Activated CD4-positive, alpha-beta memory T cell treated with anti-CD3 and anti-CD28 coated beads for 36 hours (primary cell): ENCODE measurements around the gene CDRT4. TPM values are rescaled to one million over a fixed set of nuclear protein-coding genes. Genes with fewer than 3 reads are reported as not detected.

Experiments
- CTCF ChIA-PET: fragments of 350-600 bp; sonication (Branson Sonifier 250); formaldehyde crosslinking; loops from one replicate; lab custom pipeline; 2021; ENCODE audit warnings: antibody characterized with exemption, inconsistent platforms; lab: Charles Lee
- POLR2A ChIA-PET: fragments of 350-600 bp; sonication (Branson Sonifier 250); formaldehyde crosslinking; loops from one replicate; lab custom pipeline; 2021; ENCODE audit warnings: antibody characterized with exemption; lab: Charles Lee
- DNase-seq: peaks from one replicate; pipeline ENCODE4 v3.0.0-alpha.2; 2020
- H3K27ac Mint-ChIP-seq: one replicate; pipeline ENCODE4 v1.8.0; 2021; ENCODE audit warnings: mixed read lengths
- H3K27me3 Mint-ChIP-seq: one replicate; pipeline ENCODE4 v1.8.0; 2021; ENCODE audit warnings: mixed read lengths
- H3K36me3 Mint-ChIP-seq: one replicate; pipeline ENCODE4 v1.8.0; 2021; ENCODE audit warnings: mixed read lengths
- H3K4me1 Mint-ChIP-seq: one replicate; pipeline ENCODE4 v1.8.0; 2021; ENCODE audit warnings: low read depth, mixed read lengths
- H3K4me3 Mint-ChIP-seq: one replicate; pipeline ENCODE4 v1.8.0; 2021; ENCODE audit warnings: mild to moderate bottlenecking, mixed read lengths
- H3K9me3 Mint-ChIP-seq: one replicate; pipeline ENCODE4 v1.8.0; 2021; ENCODE audit warnings: mixed read lengths
- intact Hi-C: fragments of 100-400 bp; cut with micrococcal nuclease; formaldehyde crosslinking; loops from one replicate; pipeline ENCODE4 v1.15.1; 2023
- total RNA-seq, 2 experiments: library from RNA; stranded (reverse); gene quantifications; one replicate each; pipeline ENCODE4 v1.2.3, GENCODE V29; 2021

CDRT4 gene
- total RNA-seq, 2 experiments from 2014 or later: 5.7 to 6.8 TPM

- Mint-ChIP-seq H3K9me3 (no peaks in the 10 kb centered on the region), H3K4me1 (no peaks in the 10 kb centered on the region), H3K27ac (no peak overlapping the region), H3K36me3 (peaks cover 2% of the 10 kb centered on the region), H3K27me3 (no peaks in the 10 kb centered on the region), H3K4me3 (no peak overlapping the region)
- intact Hi-C loops: no loop called here
- CTCF ChIA-PET: no interaction called here
- POLR2A ChIA-PET: no interaction called here
- DNase-seq: no peak
Measured at GRCh38 chr17:15468126-15468525, 705 bp upstream of the CDRT4 start.

GRCh38 chr17:15466131-15466530 is 1.3 kb downstream of the CDRT4 start:
- POLR2A ChIA-PET: no interaction called here
- CTCF ChIA-PET: no interaction called here
- no peaks in the 10 kb centered on the region for H3K27me3 Mint-ChIP-seq
- no peaks in the 10 kb centered on the region for H3K36me3 Mint-ChIP-seq
- no peak overlapping the region for H3K27ac Mint-ChIP-seq
- H3K4me3 Mint-ChIP-seq: no peak overlapping the region
- no peaks in the 10 kb centered on the region for H3K4me1 Mint-ChIP-seq
- H3K9me3 Mint-ChIP-seq: peaks cover 4% of the 10 kb centered on the region
- no peak for DNase-seq
- intact Hi-C loops: no loop called here

DNA sequence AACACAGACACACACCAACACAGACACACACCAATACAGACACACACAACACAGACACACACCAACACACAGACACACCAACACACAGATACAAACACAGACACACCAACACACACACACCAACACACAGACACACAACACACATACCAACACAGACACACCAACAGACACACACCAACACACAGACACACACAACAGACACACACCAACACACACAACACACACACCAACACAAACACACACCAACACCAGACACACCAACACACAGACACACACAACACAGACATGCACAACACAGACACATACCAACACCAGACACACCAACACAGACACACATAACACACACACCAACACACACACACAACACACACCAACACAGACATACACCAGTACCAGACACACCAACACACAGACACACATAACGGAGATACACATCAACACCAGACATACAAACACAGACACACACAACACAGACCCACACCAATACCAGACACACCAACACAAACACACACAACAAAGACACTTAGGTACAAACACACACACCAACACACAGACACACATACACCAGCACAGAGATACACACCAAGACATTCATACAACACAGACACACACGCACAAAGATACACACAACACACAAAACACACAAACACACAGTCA is 2.2 kb downstream of the CDRT4 start:
- Mint-ChIP-seq H3K9me3 (peaks cover 4% of the 10 kb centered on the region), H3K27me3 (no peaks in the 10 kb centered on the region), H3K4me1 (no peaks in the 10 kb centered on the region), H3K27ac (no peak overlapping the region), H3K4me3 (no peak overlapping the region), H3K36me3 (peaks cover 2% of the 10 kb centered on the region)
- intact Hi-C loops: no loop called here
- CTCF ChIA-PET: no interaction called here
- POLR2A ChIA-PET: no interaction called here
- no peak for DNase-seq

DNA sequence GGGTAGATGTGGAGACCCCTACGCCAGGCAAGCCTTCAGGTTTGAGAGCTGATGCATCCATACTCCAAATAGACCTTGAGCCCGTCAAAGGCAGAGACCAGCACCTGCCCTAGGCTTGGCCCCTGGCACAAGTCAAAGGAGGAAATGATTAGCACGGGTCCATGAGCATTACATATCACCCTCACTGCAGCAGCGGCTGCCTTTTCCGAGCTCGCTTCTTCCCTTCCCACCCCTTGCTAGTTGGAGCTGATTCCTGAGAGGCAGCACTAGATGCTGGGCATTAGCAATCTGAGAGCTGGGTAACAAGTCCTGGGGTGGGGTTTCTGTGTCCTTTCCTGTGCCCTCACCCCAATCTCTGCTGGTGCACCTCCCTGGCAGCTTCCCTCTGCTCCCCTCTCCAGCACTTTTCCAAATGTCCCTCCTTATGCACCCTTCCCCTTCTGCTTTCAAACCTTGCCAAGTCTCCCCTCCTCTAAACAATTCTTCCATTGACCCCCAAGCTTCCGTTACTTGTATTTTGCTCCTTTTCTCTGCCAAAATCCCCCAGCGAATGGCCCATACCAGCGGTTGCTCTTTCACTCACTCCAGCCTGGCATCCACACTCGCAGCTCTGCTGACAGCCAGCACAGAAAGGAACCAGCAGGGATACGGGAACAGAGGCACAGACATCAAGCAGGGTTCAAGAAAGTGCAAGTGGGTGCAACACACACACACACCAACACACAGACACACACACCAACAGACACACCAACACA is 3.0 kb downstream of the CDRT4 start:
- intact Hi-C loops: no loop called here
- H3K36me3 Mint-ChIP-seq: peaks cover 7% of the 10 kb centered on the region
- ChIA-PET POLR2A (no interaction called here), CTCF (no interaction called here)
- DNase-seq: no peak
- no peaks in the 10 kb centered on the region for H3K4me1 Mint-ChIP-seq
- H3K9me3 Mint-ChIP-seq: peaks cover 4% of the 10 kb centered on the region
- H3K4me3 Mint-ChIP-seq: no peak overlapping the region
- no peaks in the 10 kb centered on the region for H3K27me3 Mint-ChIP-seq
- no peak overlapping the region for H3K27ac Mint-ChIP-seq

GRCh38 chr17:15462976-15463772 is 4.2 kb downstream of the CDRT4 start:
- Mint-ChIP-seq H3K4me3 (no peak overlapping the region), H3K9me3 (peaks cover 4% of the 10 kb centered on the region), H3K27ac (no peak overlapping the region), H3K27me3 (no peaks in the 10 kb centered on the region), H3K36me3 (peaks cover 9% of the 10 kb centered on the region), H3K4me1 (no peaks in the 10 kb centered on the region)
- DNase-seq: no peak
- intact Hi-C loops: no loop called here
- ChIA-PET CTCF (no interaction called here), POLR2A (no interaction called here)

- intact Hi-C loops: no loop called here
- DNase-seq: no peak
- H3K4me1 Mint-ChIP-seq: no peaks in the 10 kb centered on the region
- H3K36me3 Mint-ChIP-seq: peaks cover 39% of the 10 kb centered on the region
- POLR2A ChIA-PET: no interaction called here
- H3K27me3 Mint-ChIP-seq: no peaks in the 10 kb centered on the region
- CTCF ChIA-PET: no interaction called here
- H3K4me3 Mint-ChIP-seq: no peak overlapping the region
- no peak overlapping the region for H3K27ac Mint-ChIP-seq
- H3K9me3 Mint-ChIP-seq: peaks cover 20% of the 10 kb centered on the region
Measured at GRCh38 chr17:15457723-15458094, 9.7 kb downstream of the CDRT4 start.

- no peak overlapping the region for H3K4me3 Mint-ChIP-seq
- H3K9me3 Mint-ChIP-seq: peaks cover 16% of the 10 kb centered on the region
- no peak for DNase-seq
- no peaks in the 10 kb centered on the region for H3K4me1 Mint-ChIP-seq
- POLR2A ChIA-PET: no interaction called here
- H3K27me3 Mint-ChIP-seq: no peaks in the 10 kb centered on the region
- peaks cover 39% of the 10 kb centered on the region for H3K36me3 Mint-ChIP-seq
- intact Hi-C loops: no loop called here
- H3K27ac Mint-ChIP-seq: no peak overlapping the region
- CTCF ChIA-PET: no interaction called here
Measured at GRCh38 chr17:15456972-15457722, 10.3 kb downstream of the CDRT4 start.

- intact Hi-C loops: no loop called here
- CTCF ChIA-PET: no interaction called here
- H3K9me3 Mint-ChIP-seq: peaks cover 16% of the 10 kb centered on the region
Measured at GRCh38 chr17:15456496-15456895, 10.9 kb downstream of the CDRT4 start.

GRCh38 chr17:15454346-15454745 is 13.1 kb downstream of the CDRT4 start:
- H3K36me3 Mint-ChIP-seq: peaks cover 32% of the 10 kb centered on the region
- ChIA-PET POLR2A (no interaction called here), CTCF (no interaction called here)
- no peaks in the 10 kb centered on the region for H3K4me1 Mint-ChIP-seq
- intact Hi-C loops: no loop called here
- no peak for DNase-seq
- H3K27ac Mint-ChIP-seq: no peak overlapping the region
- peaks cover 16% of the 10 kb centered on the region for H3K9me3 Mint-ChIP-seq
- no peaks in the 10 kb centered on the region for H3K27me3 Mint-ChIP-seq
- H3K4me3 Mint-ChIP-seq: no peak overlapping the region

More at GRCh38 chr17:15456496-15456895, 10.9 kb downstream of the CDRT4 start:
- no peaks in the 10 kb centered on the region for H3K27me3 Mint-ChIP-seq
- POLR2A ChIA-PET: no interaction called here
- DNase-seq: no peak
- H3K4me1 Mint-ChIP-seq: no peaks in the 10 kb centered on the region
- H3K36me3 Mint-ChIP-seq: peaks cover 39% of the 10 kb centered on the region
- H3K27ac Mint-ChIP-seq: no peak overlapping the region
- no peak overlapping the region for H3K4me3 Mint-ChIP-seq

GRCh38 chr17:15453782-15454181 is 13.6 kb downstream of the CDRT4 start:
- intact Hi-C loops: no loop called here
- Mint-ChIP-seq H3K36me3 (peaks cover 32% of the 10 kb centered on the region), H3K9me3 (peaks cover 16% of the 10 kb centered on the region), H3K27me3 (no peaks in the 10 kb centered on the region), H3K27ac (no peak overlapping the region), H3K4me1 (no peaks in the 10 kb centered on the region), H3K4me3 (no peak overlapping the region)
- ChIA-PET CTCF (no interaction called here), POLR2A (no interaction called here)
- no peak for DNase-seq

DNA sequence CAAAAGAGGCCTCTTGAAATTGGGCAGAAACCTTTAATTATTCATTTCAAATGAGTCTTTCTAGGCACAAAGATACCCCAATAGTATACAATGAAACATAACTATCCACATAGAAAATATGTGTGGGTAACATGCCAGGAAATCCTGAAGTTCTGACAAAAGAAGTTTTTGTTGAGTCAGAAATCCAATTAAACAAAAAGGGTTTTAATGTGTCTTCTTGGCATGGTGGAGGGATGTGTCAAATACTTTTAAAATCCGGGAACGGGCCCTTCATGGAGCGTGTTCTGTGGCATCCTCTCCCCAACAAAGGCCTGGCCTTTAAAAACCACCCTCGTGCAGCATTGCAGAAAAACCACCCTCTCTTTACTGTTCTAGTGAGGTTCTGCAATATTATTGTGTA is 14.2 kb downstream of the CDRT4 start:
- Mint-ChIP-seq H3K27me3 (no peaks in the 10 kb centered on the region), H3K4me3 (no peak overlapping the region), H3K9me3 (peaks cover 16% of the 10 kb centered on the region), H3K27ac (no peak overlapping the region), H3K36me3 (peaks cover 31% of the 10 kb centered on the region), H3K4me1 (no peaks in the 10 kb centered on the region)
- CTCF ChIA-PET: no interaction called here
- POLR2A ChIA-PET: no interaction called here
- intact Hi-C loops: no loop called here
- no peak for DNase-seq

GRCh38 chr17:15452746-15453145 is 14.7 kb downstream of the CDRT4 start:
- peaks cover 27% of the 10 kb centered on the region for H3K36me3 Mint-ChIP-seq
- CTCF ChIA-PET: no interaction called here
- H3K9me3 Mint-ChIP-seq: peaks cover 16% of the 10 kb centered on the region
- H3K4me1 Mint-ChIP-seq: no peaks in the 10 kb centered on the region
- intact Hi-C loops: no loop called here
- H3K27me3 Mint-ChIP-seq: no peaks in the 10 kb centered on the region
- no peak for DNase-seq
- H3K27ac Mint-ChIP-seq: no peak overlapping the region
- no peak overlapping the region for H3K4me3 Mint-ChIP-seq
- POLR2A ChIA-PET: no interaction called here
